Esophagus muscularis mucosa (tissue), 3 donors: ENCODE data around the gene TOMT.

Experiments used
- EP300 ChIP-seq: sonication (generic); formaldehyde crosslinking; IDR thresholded peaks from one replicate; pipeline ENCODE4 v1.6.1; 2017; ENCODE audit warnings: antibody characterized with exemption
- TF ChIP-seq, protein P1 (sequence below), 3 experiments: fragments of 200-600 bp in 2 of 3; fragments of 450-650 bp in 1 of 3; sonication (generic) in 2 of 3; IDR thresholded peaks; one replicate each; pipeline ENCODE4 v1.5.1; 2017 to 2019; ENCODE audit warnings: antibody characterized with exemption in 3 of 3, mild to moderate bottlenecking in 2 of 3, moderate library complexity in 1 of 3

DNA sequence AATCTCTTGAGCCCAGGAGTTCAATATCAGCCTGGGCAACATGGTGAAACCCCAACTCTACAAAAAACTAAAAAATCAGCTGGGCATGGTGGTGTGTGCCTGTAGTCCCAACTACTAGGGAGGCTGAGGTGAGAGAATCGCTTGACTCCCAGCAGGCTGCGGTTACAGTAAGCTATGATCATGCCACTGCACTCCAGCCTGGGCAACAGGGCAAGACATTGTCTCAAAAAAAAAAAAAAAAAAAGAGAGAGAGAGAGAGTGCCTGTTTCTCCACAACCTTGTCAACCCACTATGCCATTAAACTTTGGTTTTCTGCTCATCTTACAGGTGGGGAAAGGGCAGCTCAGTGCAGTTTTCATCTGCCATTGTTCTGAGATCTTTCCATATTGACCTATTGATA lies 34.9 kb downstream of the TOMT start:
- TF ChIP-seq, protein P1, sequence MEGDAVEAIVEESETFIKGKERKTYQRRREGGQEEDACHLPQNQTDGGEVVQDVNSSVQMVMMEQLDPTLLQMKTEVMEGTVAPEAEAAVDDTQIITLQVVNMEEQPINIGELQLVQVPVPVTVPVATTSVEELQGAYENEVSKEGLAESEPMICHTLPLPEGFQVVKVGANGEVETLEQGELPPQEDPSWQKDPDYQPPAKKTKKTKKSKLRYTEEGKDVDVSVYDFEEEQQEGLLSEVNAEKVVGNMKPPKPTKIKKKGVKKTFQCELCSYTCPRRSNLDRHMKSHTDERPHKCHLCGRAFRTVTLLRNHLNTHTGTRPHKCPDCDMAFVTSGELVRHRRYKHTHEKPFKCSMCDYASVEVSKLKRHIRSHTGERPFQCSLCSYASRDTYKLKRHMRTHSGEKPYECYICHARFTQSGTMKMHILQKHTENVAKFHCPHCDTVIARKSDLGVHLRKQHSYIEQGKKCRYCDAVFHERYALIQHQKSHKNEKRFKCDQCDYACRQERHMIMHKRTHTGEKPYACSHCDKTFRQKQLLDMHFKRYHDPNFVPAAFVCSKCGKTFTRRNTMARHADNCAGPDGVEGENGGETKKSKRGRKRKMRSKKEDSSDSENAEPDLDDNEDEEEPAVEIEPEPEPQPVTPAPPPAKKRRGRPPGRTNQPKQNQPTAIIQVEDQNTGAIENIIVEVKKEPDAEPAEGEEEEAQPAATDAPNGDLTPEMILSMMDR (IDR thresholded peaks at IDR 0.05), result no peak
- no peak for TF ChIP-seq EP300
